Neural cell (in vitro differentiated cells): ENCODE data around the gene GNG10. TPM values are rescaled to one million over a fixed set of nuclear protein-coding genes. Genes with fewer than 3 reads are reported as not detected.

Experiments used
- H2AFZ ChIP-seq: fragments of 200-600, 300-800 bp; sonication (generic), shearing (Covaris generic); 2 replicates; pipeline ENCODE4 v1.6.0; 2014; ENCODE audit warnings: low read depth, mild to moderate bottlenecking, antibody characterized with exemption, low read length, moderate library complexity
- H3F3A ChIP-seq: fragments of 200-600 bp; shearing (Covaris generic); 2 replicates; pipeline ENCODE4 v1.6.1; 2016; ENCODE audit warnings: mild to moderate bottlenecking, moderate library complexity, mixed read lengths, antibody characterized with exemption, low read length; ENCODE audit not compliant: insufficient read depth, poor library complexity, severe bottlenecking
- H3K27ac ChIP-seq: fragments of 200-600, 300-800 bp; sonication (generic), shearing (Covaris generic); 2 replicates; pipeline ENCODE4 v1.5.1; 2014; ENCODE audit warnings: mild to moderate bottlenecking, low read length, moderate library complexity
- H3K27me3 ChIP-seq: fragments of 300-800, 200-600 bp; sonication (generic), shearing (Covaris generic); 2 replicates; pipeline ENCODE4 v1.6.0; 2014; ENCODE audit warnings: mild to moderate bottlenecking, low read depth, low read length, moderate library complexity; ENCODE audit not compliant: insufficient read depth
- H3K36me3 ChIP-seq: fragments of 300-800, 200-600 bp; sonication (generic), shearing (Covaris generic); 2 replicates; pipeline ENCODE4 v1.5.1; 2014; ENCODE audit warnings: mild to moderate bottlenecking, antibody characterized with exemption, low read length, moderate library complexity; ENCODE audit not compliant: insufficient read depth
- H3K4me2 ChIP-seq: fragments of 300-800, 200-600 bp; sonication (generic), shearing (Covaris generic); 2 replicates; pipeline ENCODE4 v1.6.0; 2014; ENCODE audit warnings: mild to moderate bottlenecking, low read length
- H3K4me3 ChIP-seq: fragments of 300-800, 200-600 bp; sonication (generic), shearing (Covaris generic); 2 replicates; pipeline ENCODE4 v1.5.1; 2014; ENCODE audit warnings: mild to moderate bottlenecking, low read length, moderate library complexity
- H3K79me2 ChIP-seq: fragments of 200-600 bp; shearing (Covaris generic); replicated peaks from 2 replicates; pipeline ENCODE4 v1.6.0; 2014; ENCODE audit warnings: mild to moderate bottlenecking, low read length, moderate library complexity; ENCODE audit not compliant: insufficient read depth
- H3K9ac ChIP-seq: fragments of 300-800, 200-600 bp; sonication (generic), shearing (Covaris generic); 2 replicates; pipeline ENCODE4 v1.6.1; 2016; ENCODE audit warnings: mild to moderate bottlenecking, low read length, mixed read lengths
- H3K9me2 ChIP-seq: fragments of 200-600 bp; shearing (Covaris generic); 2 replicates; pipeline ENCODE4 v1.6.1; 2016; ENCODE audit warnings: mild to moderate bottlenecking, low read length, mixed read lengths; ENCODE audit not compliant: insufficient read depth
- H3K9me3 ChIP-seq: fragments of 200-600, 300-800 bp; sonication (generic), shearing (Covaris generic); 2 replicates; pipeline ENCODE4 v1.6.1; 2016; ENCODE audit warnings: mild to moderate bottlenecking, mixed run types, low read length, moderate library complexity, mixed read lengths
- H4K20me1 ChIP-seq: fragments of 200-600 bp; shearing (Covaris generic); 2 replicates; pipeline ENCODE4 v1.6.1; 2016; ENCODE audit warnings: mild to moderate bottlenecking, mixed run types; ENCODE audit not compliant: insufficient read depth
- CTCF ChIP-seq: fragments of 450-650 bp; IDR thresholded peaks from 2 replicates; pipeline ENCODE4 v1.5.1; 2014; ENCODE audit warnings: antibody characterized with exemption, mild to moderate bottlenecking, moderate library complexity; ENCODE audit not compliant: poor library complexity, severe bottlenecking
- EP300 ChIP-seq: fragments of 450-650 bp; conservative IDR thresholded peaks from 2 replicates; pipeline ENCODE4 v1.6.1; 2014; ENCODE audit warnings: antibody characterized with exemption, mild to moderate bottlenecking, moderate library complexity; ENCODE audit not compliant: poor library complexity, severe bottlenecking
- EZH2 ChIP-seq: fragments of 200-600, 300-800 bp; shearing (Covaris generic), sonication (generic); IDR thresholded peaks from 2 replicates; pipeline ENCODE4 v1.6.1; 2014; ENCODE audit warnings: antibody characterized with exemption, low read length, borderline replicate concordance, mild to moderate bottlenecking; ENCODE audit not compliant: insufficient read depth, poor library complexity, severe bottlenecking
- MXI1 ChIP-seq: fragments of 450-650 bp; conservative IDR thresholded peaks from 2 replicates; pipeline ENCODE4 v1.6.1; 2014; ENCODE audit warnings: antibody characterized with exemption, mild to moderate bottlenecking; ENCODE audit not compliant: poor library complexity, severe bottlenecking
- POLR2AphosphoS5 ChIP-seq: IDR thresholded peaks from 2 replicates; pipeline ENCODE4 v1.6.1; 2012
- RAD21 ChIP-seq: fragments of 450-650 bp; conservative IDR thresholded peaks from 2 replicates; pipeline ENCODE4 v1.6.1; 2014; ENCODE audit warnings: antibody characterized with exemption, mild to moderate bottlenecking, moderate library complexity
- REST ChIP-seq: IDR thresholded peaks from 2 replicates; pipeline ENCODE4 v1.6.1; 2012; ENCODE audit warnings: borderline replicate concordance
- SMC3 ChIP-seq: fragments of 450-650 bp; conservative IDR thresholded peaks from 2 replicates; pipeline ENCODE4 v1.6.1; 2014; ENCODE audit warnings: antibody characterized with exemption, mild to moderate bottlenecking, moderate library complexity; ENCODE audit not compliant: poor library complexity
- TAF1 ChIP-seq: IDR thresholded peaks from 2 replicates; pipeline ENCODE4 v1.6.1; 2012; ENCODE audit warnings: low read depth
- polyA plus RNA-seq: library from polyadenylated mRNA; depleted of rRNA; stranded (reverse); fragments of >200 nt; gene quantifications from 2 replicates; pipeline ENCODE4 v1.2.3, GENCODE V29; 2014

Gene GNG10
- polyA plus RNA-seq, 1 donor from 2014 or later: 69.6 TPM

GRCh38 chr9:111711548-111711947 lies 50.1 kb downstream of the GNG10 start:
- no peak overlapping the region for H3K4me3 ChIP-seq
- H3K9me2 ChIP-seq: no peaks in the 10 kb centered on the region
- no peaks in the 10 kb centered on the region for H3F3A ChIP-seq
- no peaks in the 10 kb centered on the region for H3K9me3 ChIP-seq
- H3K36me3 ChIP-seq: no peaks in the 10 kb centered on the region
- no peak overlapping the region for H3K9ac ChIP-seq
- H3K27ac ChIP-seq: no peak overlapping the region
- H4K20me1 ChIP-seq: no peaks in the 10 kb centered on the region
- no peak for TF ChIP-seq SMC3
- TF ChIP-seq REST: no peak
- TF ChIP-seq RAD21: no peak
- no peak for TF ChIP-seq CTCF
- no peak for TF ChIP-seq EZH2
- no peak for TF ChIP-seq MXI1
- no peak for TF ChIP-seq EP300
- no peak for TF ChIP-seq TAF1
- TF ChIP-seq POLR2AphosphoS5: no peak
- no peak overlapping the region for H3K4me2 ChIP-seq
- H2AFZ ChIP-seq: no peak overlapping the region
- no peaks in the 10 kb centered on the region for H3K27me3 ChIP-seq
- no peaks in the 10 kb centered on the region for H3K79me2 ChIP-seq

- Histone ChIP-seq H4K20me1 (no peaks in the 10 kb centered on the region), H3K9me3 (no peaks in the 10 kb centered on the region), H3K9me2 (no peaks in the 10 kb centered on the region), H3K4me2 (no peak overlapping the region), H3K9ac (no peak overlapping the region), H3K79me2 (no peaks in the 10 kb centered on the region), H3K4me3 (no peak overlapping the region), H3K27me3 (no peaks in the 10 kb centered on the region), H3K27ac (no peak overlapping the region), H3F3A (no peaks in the 10 kb centered on the region), H3K36me3 (no peaks in the 10 kb centered on the region), H2AFZ (no peak overlapping the region)
- no peak for TF ChIP-seq EP300
- no peak for TF ChIP-seq MXI1
- no peak for TF ChIP-seq POLR2AphosphoS5
- no peak for TF ChIP-seq RAD21
- no peak for TF ChIP-seq EZH2
- no peak for TF ChIP-seq CTCF
- TF ChIP-seq SMC3: no peak
- no peak for TF ChIP-seq TAF1
- no peak for TF ChIP-seq REST
Measured at GRCh38 chr9:111712369-111712768, 51.0 kb downstream of the GNG10 start.
